Neuronal stem cell (in vitro differentiated cells): ENCODE data around the gene MED27.

Experiments
- DNase-seq: peaks from one replicate; pipeline ENCODE4 v3.0.0-alpha.2; 2013; ENCODE audit warnings: low spot score
- H2AFZ ChIP-seq: one replicate; pipeline ENCODE4 v1.6.1; 2013; ENCODE audit warnings: mild to moderate bottlenecking, low read length, inconsistent platforms
- H2AK5ac ChIP-seq: 2 replicates; pipeline ENCODE4 v1.6.1; 2013; ENCODE audit warnings: low read depth, mild to moderate bottlenecking, inconsistent platforms, low read length, moderate library complexity, mixed read lengths
- H2BK120ac ChIP-seq: 2 replicates; pipeline ENCODE4 v1.6.1; 2013; ENCODE audit warnings: low read depth, mild to moderate bottlenecking, inconsistent platforms, low read length, moderate library complexity, mixed read lengths
- H2BK12ac ChIP-seq: one replicate; pipeline ENCODE4 v1.6.1; 2013; ENCODE audit warnings: low read length, inconsistent platforms
- H2BK15ac ChIP-seq: 2 replicates; pipeline ENCODE4 v1.6.1; 2013; ENCODE audit warnings: mild to moderate bottlenecking, low read length, inconsistent platforms, mixed read lengths
- H2BK5ac ChIP-seq: one replicate; pipeline ENCODE4 v1.6.1; 2013; ENCODE audit warnings: inconsistent platforms, mild to moderate bottlenecking, low read length, moderate library complexity
- H3K14ac ChIP-seq: one replicate; pipeline ENCODE4 v1.6.1; 2013; ENCODE audit warnings: low read length, inconsistent platforms
- H3K18ac ChIP-seq: 2 replicates; pipeline ENCODE4 v1.6.1; 2013; ENCODE audit warnings: low read length, inconsistent platforms
- H3K23ac ChIP-seq: 2 replicates; pipeline ENCODE4 v1.6.1; 2013; ENCODE audit warnings: low read depth, mild to moderate bottlenecking, mixed read lengths, low read length, inconsistent platforms; ENCODE audit not compliant: poor library complexity
- H3K27ac ChIP-seq: replicated peaks from 3 replicates; pipeline ENCODE4 v1.5.1; 2013; ENCODE audit warnings: low read length, inconsistent platforms
- H3K27me3 ChIP-seq, 3 experiments: 2 replicates each; pipeline ENCODE4 v1.6.1; 2013; ENCODE audit warnings: low read length in 3 of 3, mild to moderate bottlenecking in 2 of 3, inconsistent platforms in 1 of 3, low read depth in 1 of 3, mixed read lengths in 1 of 3, moderate library complexity in 1 of 3; ENCODE audit not compliant: control insufficient read depth in 3 of 3, insufficient read depth in 3 of 3
- H3K36me3 ChIP-seq, 2 donors: replicated peaks in 1 of 2; 2 replicates each; pipeline ENCODE4 v1.6.1; 2013; ENCODE audit warnings: low read length in 2 of 2; ENCODE audit not compliant: control insufficient read depth in 2 of 2, insufficient read depth in 2 of 2
- H3K4ac ChIP-seq: 2 replicates; pipeline ENCODE4 v1.6.1; 2013; ENCODE audit warnings: inconsistent platforms, mild to moderate bottlenecking, low read length, moderate library complexity
- H3K4me1 ChIP-seq, 2 donors: 1 replicate in 1 of 2; 2 replicates in 1 of 2; pipeline ENCODE4 v1.6.1; 2013; ENCODE audit warnings: low read length in 2 of 2, low read depth in 1 of 2; ENCODE audit not compliant: control insufficient read depth in 2 of 2, insufficient read depth in 1 of 2
- H3K4me2 ChIP-seq: one replicate; pipeline ENCODE4 v1.6.1; 2013; ENCODE audit warnings: mild to moderate bottlenecking, low read length, inconsistent platforms; ENCODE audit not compliant: insufficient read depth, poor library complexity, severe bottlenecking
- H3K4me3 ChIP-seq, 2 donors: 2 replicates each; pipeline ENCODE4 v1.5.1; 2013; ENCODE audit warnings: low read length in 2 of 2, mild to moderate bottlenecking in 2 of 2, inconsistent platforms in 1 of 2, moderate library complexity in 1 of 2
- H3K79me1 ChIP-seq: one replicate; pipeline ENCODE4 v1.6.1; 2013; ENCODE audit warnings: low read depth, mild to moderate bottlenecking, inconsistent platforms, low read length, moderate library complexity
- H3K9ac ChIP-seq: one replicate; pipeline ENCODE4 v1.6.1; 2013; ENCODE audit warnings: mild to moderate bottlenecking, low read depth, low read length, inconsistent platforms; ENCODE audit not compliant: poor library complexity
- H3K9me3 ChIP-seq, 2 donors: replicated peaks in 1 of 2; 2 replicates each; pipeline versions ENCODE3 to v1.6.1; 2013; ENCODE audit warnings: low read length in 2 of 2, mild to moderate bottlenecking in 2 of 2, inconsistent platforms in 1 of 2, low read depth in 1 of 2, mixed read lengths in 1 of 2, moderate library complexity in 1 of 2; ENCODE audit not compliant: control insufficient read depth in 2 of 2, insufficient read depth in 1 of 2
- H4K8ac ChIP-seq: one replicate; pipeline ENCODE4 v1.6.1; 2013; ENCODE audit warnings: low read depth, mild to moderate bottlenecking, inconsistent platforms, low read length, moderate library complexity
- H4K91ac ChIP-seq: one replicate; pipeline ENCODE4 v1.6.1; 2013; ENCODE audit warnings: low read length, low read depth, mild to moderate bottlenecking, inconsistent platforms; ENCODE audit not compliant: poor library complexity
- WGBS, 2 donors: extraction: QIAGEN DNeasy Blood & Tissue Kit; methylation state at CpG; one replicate each; pipeline ENCODE4 v1.1.7; 2013; ENCODE audit warnings: missing lambda C conversion rate in 2 of 2, mixed read lengths in 1 of 2; ENCODE audit not compliant: insufficient read length in 2 of 2, insufficient replicate concordance in 1 of 2; ENCODE audit errors: extremely low coverage in 2 of 2; 5-methylcytosine and 5-hydroxymethylcytosine counted together

The MED27 gene

DNA sequence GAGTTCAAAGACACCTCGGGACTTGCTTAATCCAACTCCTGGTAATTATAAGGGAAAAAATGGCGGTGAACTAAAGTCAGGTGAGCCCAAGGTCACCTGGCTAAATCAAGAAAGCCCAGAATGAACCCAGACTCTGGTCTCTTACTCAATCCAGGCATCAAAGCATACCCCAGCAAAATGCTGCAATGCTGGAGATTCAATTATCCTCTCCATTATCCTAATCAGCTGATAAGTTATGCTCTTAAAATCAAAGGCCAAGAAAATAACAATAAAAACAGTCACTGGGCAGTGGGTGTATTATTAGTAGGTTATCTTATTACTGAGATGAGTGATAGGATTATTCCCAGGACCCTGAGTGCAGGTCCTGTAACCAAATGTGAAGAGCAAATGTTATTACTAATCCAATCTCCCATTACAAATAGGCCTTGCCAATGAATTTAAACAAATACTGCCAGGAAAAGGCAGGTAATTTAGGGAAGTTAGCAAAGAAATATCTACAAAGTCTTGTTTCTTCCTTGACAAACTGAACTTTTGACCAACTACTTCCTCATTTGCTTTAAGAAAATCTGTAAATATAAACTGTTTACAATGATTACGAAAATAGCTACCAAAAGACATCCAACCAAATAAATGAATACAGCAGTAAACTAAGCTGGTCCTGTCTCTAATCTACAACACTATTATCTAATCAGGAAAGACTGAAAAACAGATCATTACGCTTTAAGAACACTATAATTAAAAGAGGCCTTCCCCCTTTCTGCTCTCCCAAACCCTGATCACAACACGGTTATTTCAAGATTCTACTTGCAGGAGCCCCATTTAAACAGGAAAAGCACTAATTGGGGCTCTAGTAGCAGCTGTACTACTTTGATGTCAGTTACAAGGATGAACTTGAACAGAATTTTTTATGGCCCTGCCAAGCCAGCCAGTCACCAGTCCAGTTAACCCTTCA lies 103.2 kb downstream of the MED27 start:
- no peak overlapping the region for H3K4me3 ChIP-seq
- H3K27me3 ChIP-seq, result no peaks in the 10 kb centered on the region
- H3K27ac ChIP-seq, result no peak overlapping the region
- H2AFZ ChIP-seq, result no peak overlapping the region
- H3K4me1 ChIP-seq, result peaks cover 0 to 13% of the 10 kb centered on the region in 2 donors
- H2BK15ac ChIP-seq, result no peak overlapping the region
- H3K79me1 ChIP-seq, result no peaks in the 10 kb centered on the region
- H2BK12ac ChIP-seq, result no peak overlapping the region
- WGBS, 2 donors, result no CpG with 5 or more reads among the region's 5 CpGs
- H3K4me2 ChIP-seq, result no peak overlapping the region
- no peak overlapping the region for H3K4ac ChIP-seq
- no peak overlapping the region for H4K91ac ChIP-seq
- H3K18ac ChIP-seq, result no peak overlapping the region
- peaks cover 0 to 4% of the 10 kb centered on the region in 2 donors for H3K9me3 ChIP-seq
- no peak overlapping the region for H3K23ac ChIP-seq
- H3K14ac ChIP-seq, result no peak overlapping the region
- DNase-seq, result no peak
- H3K36me3 ChIP-seq, result no peaks in the 10 kb centered on the region
- H3K9ac ChIP-seq, result no peak overlapping the region
- no peak overlapping the region for H2AK5ac ChIP-seq
- no peak overlapping the region for H2BK120ac ChIP-seq
- H4K8ac ChIP-seq, result no peak overlapping the region
- H2BK5ac ChIP-seq, result no peak overlapping the region

GRCh38 chr9:131972889-131973288 lies 106.8 kb downstream of the MED27 start:
- no peak overlapping the region for H2BK5ac ChIP-seq
- H3K4me1 ChIP-seq, result no peaks in the 10 kb centered on the region

DNA sequence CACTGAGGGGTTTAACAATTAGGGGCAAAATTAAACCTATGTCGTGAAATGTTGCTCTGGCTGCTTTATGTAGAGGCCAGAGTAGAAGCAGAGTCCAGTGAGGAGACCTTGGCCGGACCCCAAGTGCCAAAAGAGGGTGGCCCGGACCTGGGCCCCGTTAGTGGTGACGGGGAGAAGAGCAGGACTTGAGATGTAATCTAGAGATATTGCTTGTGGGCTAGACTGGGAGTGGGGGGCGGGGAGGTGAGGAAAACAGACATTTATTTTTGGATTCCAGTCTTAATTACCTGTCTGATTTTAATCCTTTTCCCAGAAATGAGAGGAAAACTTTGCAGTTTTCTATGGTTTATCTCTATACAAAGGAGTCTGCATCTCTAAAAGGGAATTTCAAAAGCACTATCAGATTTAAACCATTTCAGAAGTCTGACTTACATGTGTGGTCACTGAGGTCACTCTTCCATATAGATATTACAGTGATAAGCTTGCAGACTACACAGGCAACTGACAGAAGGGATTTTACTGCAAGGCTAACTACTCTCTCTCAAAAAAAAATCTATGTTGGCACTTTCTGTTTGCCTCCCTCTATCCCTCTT lies 108.1 kb downstream of the MED27 start:
- Histone ChIP-seq H3K18ac (no peak overlapping the region), H3K27ac (no peak overlapping the region), H2AK5ac (no peak overlapping the region), H3K4ac (no peak overlapping the region), H3K9me3 (peaks cover 0 to 4% of the 10 kb centered on the region in 2 donors), H2BK12ac (no peak overlapping the region), H4K8ac (no peak overlapping the region), H3K36me3 (no peaks in the 10 kb centered on the region), H3K23ac (no peak overlapping the region), H2AFZ (no peak overlapping the region), H3K27me3 (no peaks in the 10 kb centered on the region), H4K91ac (no peak overlapping the region), H2BK15ac (no peak overlapping the region), H3K4me3 (no peak overlapping the region), H3K14ac (no peak overlapping the region), H2BK5ac (no peak overlapping the region), H3K79me1 (no peaks in the 10 kb centered on the region), H3K9ac (no peak overlapping the region), H3K4me2 (no peak overlapping the region), H2BK120ac (no peak overlapping the region), H3K4me1 (no peaks in the 10 kb centered on the region)
- DNase-seq, result no peak
- WGBS, 2 donors, result no CpG with 5 or more reads among the region's 6 CpGs

More at GRCh38 chr9:131972889-131973288, 106.8 kb downstream of the MED27 start:
- Histone ChIP-seq H3K18ac (no peak overlapping the region), H2BK120ac (no peak overlapping the region), H3K36me3 (no peaks in the 10 kb centered on the region), H3K27me3 (no peaks in the 10 kb centered on the region), H2AFZ (no peak overlapping the region), H3K4me2 (no peak overlapping the region), H2BK12ac (no peak overlapping the region), H3K27ac (no peak overlapping the region), H2BK15ac (no peak overlapping the region), H3K4ac (no peak overlapping the region), H3K23ac (no peak overlapping the region), H4K8ac (no peak overlapping the region), H3K79me1 (no peaks in the 10 kb centered on the region), H3K4me3 (no peak overlapping the region), H3K9me3 (peaks cover 0 to 4% of the 10 kb centered on the region in 2 donors), H3K14ac (no peak overlapping the region), H4K91ac (no peak overlapping the region), H2AK5ac (no peak overlapping the region), H3K9ac (no peak overlapping the region)
- DNase-seq, result no peak

GRCh38 chr9:131969469-131969989 lies 110.1 kb downstream of the MED27 start:
- Histone ChIP-seq H3K14ac (no peak overlapping the region), H2BK12ac (no peak overlapping the region), H3K4me1 (peaks cover 3 to 12% of the 10 kb centered on the region in 2 donors), H2AK5ac (no peak overlapping the region), H2BK5ac (no peak overlapping the region), H3K79me1 (no peaks in the 10 kb centered on the region), H3K23ac (no peak overlapping the region), H3K27ac (no peak overlapping the region), H3K36me3 (no peaks in the 10 kb centered on the region), H2AFZ (no peak overlapping the region), H3K4me2 (no peak overlapping the region), H3K9ac (no peak overlapping the region), H3K4ac (no peak overlapping the region), H3K27me3 (no peaks in the 10 kb centered on the region), H3K4me3 (no peak overlapping the region), H4K8ac (no peak overlapping the region), H2BK120ac (no peak overlapping the region), H2BK15ac (no peak overlapping the region), H3K9me3 (peaks cover 0 to 4% of the 10 kb centered on the region in 2 donors), H3K18ac (no peak overlapping the region), H4K91ac (no peak overlapping the region)
- WGBS, 2 donors, result no CpG with 5 or more reads among the region's 5 CpGs
- no peak for DNase-seq
